GM20431 (cell line): Measurements from ENCODE around the gene TSNAX.

Experiments
- in situ Hi-C: fragments of 300-500 bp; cut with MseI, MboI; formaldehyde crosslinking; loops from one replicate; pipeline ENCODE4 v1.15.0; 2020; ENCODE audit warnings: low sequenced_read_pairs; ENCODE audit not compliant: unreplicated experiment

Gene TSNAX

GRCh38 chr1:231594123-231594522 is 65.7 kb downstream of the TSNAX start:
- in situ Hi-C loops = no loop called here

- in situ Hi-C loops = no loop called here
Observed at GRCh38 chr1:231594749-231595148, 66.3 kb downstream of the TSNAX start.

- in situ Hi-C loops = no loop called here
Observed at GRCh38 chr1:231596337-231596791, 67.9 kb downstream of the TSNAX start.

DNA sequence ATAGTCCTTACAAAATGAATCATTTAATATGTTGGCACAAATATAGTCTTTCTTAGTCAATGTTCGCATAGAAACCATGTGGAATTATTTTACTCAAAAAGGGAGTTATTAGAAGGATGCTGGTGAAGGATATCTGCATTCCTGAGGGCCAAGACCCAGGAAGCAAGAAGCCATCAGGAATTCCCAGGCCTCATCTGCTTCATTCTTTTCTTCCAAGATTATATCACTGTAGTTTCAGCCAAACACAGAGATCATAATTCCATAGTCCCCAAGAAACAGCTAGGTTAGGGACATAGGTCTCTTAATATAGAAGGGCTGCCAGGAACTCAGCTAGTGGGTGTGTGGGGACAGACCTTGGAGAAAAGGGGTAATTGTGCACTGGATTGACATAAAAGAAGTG is 69.5 kb downstream of the TSNAX start:
- in situ Hi-C loops = no loop called here

DNA sequence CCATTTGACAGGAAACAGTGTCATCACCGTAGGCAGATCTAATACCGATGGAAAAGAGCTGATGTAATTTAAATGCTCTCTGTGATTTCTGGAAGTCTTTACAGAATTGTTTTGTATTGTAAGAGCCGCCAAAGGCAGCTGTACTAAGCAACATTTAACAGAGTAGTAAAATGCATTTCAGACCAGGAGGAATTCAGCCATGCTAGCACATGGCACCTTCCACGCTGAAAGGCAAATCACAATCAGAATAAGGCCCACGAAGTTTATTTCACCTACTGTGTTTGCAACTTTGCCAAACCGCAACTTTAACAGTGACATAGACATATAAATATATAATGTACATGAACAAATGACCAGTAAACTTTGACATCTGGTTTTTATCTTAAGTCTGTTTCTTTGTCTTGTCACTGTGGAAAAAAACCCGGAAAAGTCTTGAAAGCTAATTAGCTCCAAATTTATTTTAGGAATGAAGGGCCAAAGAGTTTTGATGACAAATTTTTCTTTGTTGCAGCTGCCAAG is 72.0 kb downstream of the TSNAX start:
- in situ Hi-C loops = no loop called here

GRCh38 chr1:231601824-231602672 is 73.6 kb downstream of the TSNAX start:
- in situ Hi-C loops = no loop called here

- in situ Hi-C loops = no loop called here
Observed at GRCh38 chr1:231602673-231602984, 74.2 kb downstream of the TSNAX start.

DNA sequence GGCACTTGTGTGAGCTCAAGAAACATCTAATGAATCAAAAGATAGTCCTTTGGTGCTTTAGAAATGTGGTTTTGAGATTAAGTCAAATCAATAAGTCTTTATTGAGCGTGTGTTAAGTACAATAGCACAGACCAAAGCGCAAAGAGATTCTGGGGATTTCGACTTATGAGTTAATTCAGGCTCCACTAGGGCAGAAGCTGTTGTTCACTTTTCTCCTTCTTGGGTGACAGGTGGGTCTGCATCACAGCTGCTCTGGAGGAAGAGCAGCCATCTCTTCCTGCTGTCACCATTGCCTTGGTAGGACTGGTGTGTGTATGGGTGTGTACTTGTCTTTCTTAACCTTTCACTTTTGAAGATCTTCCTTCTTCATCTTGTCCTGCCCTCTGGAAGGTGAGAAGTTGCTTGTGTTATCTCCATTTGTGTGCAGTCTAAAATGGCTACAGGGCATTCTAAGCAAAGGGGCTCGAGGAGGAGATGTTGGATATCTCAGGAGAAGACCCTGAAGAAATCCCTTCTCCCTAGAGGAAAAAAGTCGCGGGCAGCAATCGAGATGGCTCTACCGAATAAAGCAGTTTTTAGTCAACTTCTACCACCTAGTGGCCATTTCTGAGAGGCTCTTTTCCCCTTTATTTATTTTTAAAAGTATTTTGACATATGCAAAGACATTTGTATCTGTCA is 75.3 kb downstream of the TSNAX start:
- in situ Hi-C loops = no loop called here

DNA sequence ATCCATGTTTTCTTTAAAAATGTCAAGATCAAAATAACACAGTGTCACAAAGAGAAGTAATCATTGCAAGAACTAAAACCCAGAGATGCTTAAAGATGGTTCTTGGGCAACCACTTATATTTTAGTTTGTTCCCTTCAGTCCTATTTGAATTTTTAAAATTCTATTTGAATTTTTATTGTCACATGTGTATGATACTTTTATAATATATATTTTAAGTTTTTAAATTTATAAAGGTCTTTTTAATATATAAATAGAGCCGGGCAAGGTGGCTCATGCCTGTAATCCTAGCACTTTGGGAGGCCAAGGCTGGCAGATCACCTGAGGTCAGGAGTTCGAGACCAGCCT is 75.8 kb downstream of the TSNAX start:
- in situ Hi-C loops = no loop called here

- in situ Hi-C loops = no loop called here
Observed at GRCh38 chr1:231605149-231606100, 77.0 kb downstream of the TSNAX start.

GRCh38 chr1:231606712-231607111 is 78.2 kb downstream of the TSNAX start:
- in situ Hi-C loops = no loop called here

GRCh38 chr1:231610388-231610787 is 81.9 kb downstream of the TSNAX start:
- in situ Hi-C loops = no loop called here

- in situ Hi-C loops = no loop called here
Observed at GRCh38 chr1:231611111-231611510, 82.6 kb downstream of the TSNAX start.

- in situ Hi-C loops = no loop called here
Observed at GRCh38 chr1:231611851-231612250, 83.4 kb downstream of the TSNAX start.

DNA sequence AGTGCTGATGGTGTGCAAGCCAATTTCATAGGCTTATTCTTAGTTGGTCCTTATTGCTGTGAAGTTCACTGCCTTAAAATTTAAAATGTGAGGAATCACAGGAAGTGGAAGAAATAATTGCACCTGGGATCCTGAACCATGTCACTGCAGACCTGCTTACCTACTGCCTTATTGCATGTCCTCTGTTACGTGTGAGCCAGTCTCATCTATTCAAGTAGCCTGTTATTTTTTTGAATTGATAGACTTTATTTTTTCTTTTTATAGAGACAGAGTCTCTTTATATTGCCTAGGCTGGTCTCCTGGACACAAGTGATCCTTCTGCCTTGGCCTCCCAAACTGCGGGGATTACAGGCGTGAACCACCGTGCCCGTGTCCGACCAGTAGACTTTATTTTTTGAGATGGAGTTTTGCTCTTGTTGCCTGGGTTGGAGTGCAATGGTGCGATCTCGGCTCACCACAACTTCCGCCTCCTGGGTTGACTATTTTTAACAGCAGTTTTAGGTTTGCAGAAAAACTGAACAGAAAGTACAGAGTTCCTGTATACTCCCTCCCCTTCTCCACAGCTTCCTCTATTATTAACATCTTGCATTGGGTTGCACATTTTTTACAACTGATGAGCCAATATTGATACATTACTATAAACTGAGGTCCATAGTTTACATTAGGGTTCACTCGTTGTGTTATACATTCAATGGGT is 84.1 kb downstream of the TSNAX start:
- in situ Hi-C loops = no loop called here

- in situ Hi-C loops = no loop called here
Observed at GRCh38 chr1:231613419-231614349, 85.2 kb downstream of the TSNAX start.
